K562 (cell line): ENCODE data around the gene ADAMTS14. TPM values are rescaled to one million over a fixed set of nuclear protein-coding genes. Genes with fewer than 3 reads are reported as not detected.
A peak's percentile ranks its signal among the peaks of the same experiment; 100 is the strongest.

ENCODE experiments used
- ATAC-seq: fragments of 200-7000 bp; cut with Tn5 transposase; 3 replicates; pipeline ENCODE4 v1.9.1; 2020; ENCODE audit warnings: moderate library complexity
- BruUV-seq: library from RNA; stranded (reverse); fragments of 400-500 nt; replicated peaks from 2 replicates; lab custom pipeline; 2021; lab: Mats Ljungman, UMichigan
- CTCF ChIA-PET: fragments of 300-600 bp; formaldehyde crosslinking; extraction: SDS; loops from one replicate; lab custom pipeline; 2021; ENCODE audit warnings: low intra/inter-chr PET ratio; lab: Yijun Ruan, JAX
- POLR2A ChIA-PET: fragments of 300-600, 350-650 bp; sonication (Branson Sonifier 250); formaldehyde crosslinking; extraction: SDS; loops from one replicate; lab custom pipeline; 2021; ENCODE audit warnings: antibody characterized with exemption, inconsistent platforms; lab: Yijun Ruan, JAX
- DNase-seq, 4 experiments: peaks; one replicate each; pipeline versions ENCODE4 v3.0.0 to v3.0.0-alpha.2; 2011 to 2018; ENCODE audit warnings: low spot score in 3 of 4, mixed read lengths in 3 of 4; ENCODE audit errors: extremely low read depth in 1 of 4
- FAIRE-seq: peaks from 2 replicates; lab custom pipeline; 2011; peaks lifted over from hg19 to GRCh38; lab: Jason Lieb, UNC
- H2AFZ ChIP-seq: 2 replicates; pipeline ENCODE4 v1.6.0; 2011; ENCODE audit warnings: low read depth, low read length, control low read depth, inconsistent platforms
- H3K27ac ChIP-seq: fragments of 200-600 bp; 3 replicates; pipeline ENCODE4 v1.8.0; 2011; ENCODE audit warnings: low read depth, mild to moderate bottlenecking, control low read depth, inconsistent platforms, low read length, moderate library complexity, mixed read lengths; ENCODE audit errors: extremely low read depth
- H3K27me3 ChIP-seq, 2 experiments: fragments of 300-600 bp in 1 of 2; 2 replicates in 1 of 2; 3 replicates in 1 of 2; pipeline versions ENCODE4 v1.6.0 to v1.8.0; 2011; ENCODE audit warnings: inconsistent platforms in 2 of 2, low read length in 2 of 2, mild to moderate bottlenecking in 1 of 2, mixed read lengths in 1 of 2, moderate library complexity in 1 of 2; ENCODE audit not compliant: control insufficient read depth in 2 of 2, insufficient read depth in 2 of 2
- H3K36me3 ChIP-seq: fragments of 300-600 bp; 3 replicates; pipeline ENCODE4 v1.8.0; 2011; ENCODE audit warnings: mild to moderate bottlenecking, low read length, inconsistent platforms; ENCODE audit not compliant: control insufficient read depth, insufficient read depth
- H3K4me1 ChIP-seq, 2 experiments: fragments of 200-600 bp in 1 of 2; replicated peaks in 1 of 2; 2 replicates in 1 of 2; 3 replicates in 1 of 2; pipeline versions ENCODE4 v1.5.1 to v1.8.0; 2011; ENCODE audit warnings: inconsistent platforms in 2 of 2, low read length in 2 of 2, mild to moderate bottlenecking in 1 of 2, mixed read lengths in 1 of 2, moderate library complexity in 1 of 2; ENCODE audit not compliant: control insufficient read depth in 2 of 2, insufficient read depth in 2 of 2
- H3K4me2 ChIP-seq: 2 replicates; pipeline ENCODE4 v1.6.1; 2011; ENCODE audit warnings: low read length, control low read depth, inconsistent platforms, mixed read lengths; ENCODE audit not compliant: insufficient read depth
- H3K4me3 ChIP-seq: fragments of 200-600 bp; sonication (generic), shearing (Covaris generic); 2 replicates; pipeline ENCODE4 v1.5.1; 2016; ENCODE audit warnings: control low read depth, inconsistent platforms
- H3K79me2 ChIP-seq: fragments of 200-600 bp; 3 replicates; pipeline ENCODE4 v1.8.0; 2011; ENCODE audit warnings: low read length, inconsistent platforms; ENCODE audit not compliant: control insufficient read depth, insufficient read depth
- H3K9ac ChIP-seq, 2 experiments: 2 replicates each; pipeline versions ENCODE4 v1.6.0 to v1.6.1; 2011; ENCODE audit warnings: low read depth in 2 of 2, low read length in 2 of 2, control low read depth in 1 of 2, inconsistent platforms in 1 of 2, mild to moderate bottlenecking in 1 of 2, mixed read lengths in 1 of 2; ENCODE audit not compliant: insufficient read depth in 1 of 2
- H3K9me1 ChIP-seq: one replicate; pipeline ENCODE4 v1.6.0; 2011; ENCODE audit warnings: inconsistent platforms, mild to moderate bottlenecking, low read length, moderate library complexity; ENCODE audit not compliant: control insufficient read depth, insufficient read depth
- H3K9me3 ChIP-seq: replicated peaks from 2 replicates; pipeline ENCODE4 v1.5.1; 2011; ENCODE audit warnings: low read depth, low read length, inconsistent platforms; ENCODE audit not compliant: control insufficient read depth, insufficient read depth
- H4K20me1 ChIP-seq: replicated peaks from 2 replicates; pipeline ENCODE4 v1.6.1; 2011; ENCODE audit warnings: low read length, inconsistent platforms, mixed read lengths; ENCODE audit not compliant: control insufficient read depth, insufficient read depth
- E4F1 ChIP-seq: fragments of 250-450 bp; sonication (Bioruptor Pico); IDR thresholded peaks from 2 replicates; pipeline ENCODE4 v1.5.0; 2021; ENCODE audit warnings: mild to moderate bottlenecking, borderline replicate concordance
- ETV5 ChIP-seq: sonication (generic); formaldehyde crosslinking; IDR thresholded peaks from 2 replicates; pipeline ENCODE4 v1.4.0; 2020; ENCODE audit warnings: low read depth, mild to moderate bottlenecking, missing genetic modification reagents
- FIP1L1 ChIP-seq: fragments of 200-400 bp; formaldehyde crosslinking; IDR thresholded peaks from 2 replicates; pipeline ENCODE4 v1.6.1; 2018; ENCODE audit warnings: mild to moderate bottlenecking, low read depth, low read length; ENCODE audit not compliant: poor library complexity, severe bottlenecking
- HNRNPL ChIP-seq: fragments of 200-400 bp; formaldehyde crosslinking; IDR thresholded peaks from 2 replicates; pipeline ENCODE4 v1.6.1; 2017; ENCODE audit warnings: low read depth, mild to moderate bottlenecking, low read length
- MLX ChIP-seq, 2 experiments: fragments of 450-650 bp in 1 of 2; sonication (generic) in 1 of 2; formaldehyde crosslinking; conservative IDR thresholded peaks; 2 replicates each; pipeline versions ENCODE4 v1.4.0 to v1.8.1; 2020 to 2022; ENCODE audit warnings: mild to moderate bottlenecking in 1 of 2, missing genetic modification reagents in 1 of 2
- POLR2G ChIP-seq: fragments of 200-400 bp; formaldehyde crosslinking; IDR thresholded peaks from 2 replicates; pipeline ENCODE4 v1.6.1; 2017; ENCODE audit warnings: low read depth, mild to moderate bottlenecking, antibody characterized with exemption, low read length, moderate library complexity
- TFE3 ChIP-seq: fragments of 450-650 bp; formaldehyde crosslinking; IDR thresholded peaks from 2 replicates; pipeline ENCODE4 v1.4.0; 2020; ENCODE audit warnings: mild to moderate bottlenecking, mixed read lengths
- XRCC3 ChIP-seq: fragments of 450-650 bp; IDR thresholded peaks from 2 replicates; pipeline ENCODE4 v1.6.1; 2017; ENCODE audit warnings: mild to moderate bottlenecking, moderate library complexity
- ZFP36 ChIP-seq: fragments of 150-350 bp; IDR thresholded peaks from 2 replicates; pipeline ENCODE4 v1.6.1; 2018; ENCODE audit warnings: low read length, low read depth; ENCODE audit not compliant: partially characterized antibody
- ZKSCAN1 ChIP-seq: fragments of 150-350 bp; IDR thresholded peaks from 2 replicates; pipeline ENCODE4 v1.6.1; 2016; ENCODE audit warnings: low read depth, low read length
- ZNF175 ChIP-seq: fragments of 200-800 bp; sonication (Bioruptor generic); IDR thresholded peaks from 2 replicates; pipeline ENCODE4 v1.6.1; 2016; ENCODE audit warnings: low read depth, mild to moderate bottlenecking, missing genetic modification characterization, missing compliant biosample characterization
- ZNF395 ChIP-seq: fragments of 200-800 bp; sonication (Bioruptor generic); IDR thresholded peaks from 2 replicates; pipeline ENCODE4 v1.6.1; 2017; ENCODE audit warnings: missing genetic modification characterization, missing compliant biosample characterization
- ZNF561 ChIP-seq: fragments of 450-650 bp; formaldehyde crosslinking; conservative IDR thresholded peaks from 2 replicates; pipeline ENCODE4 v1.4.0; 2020; ENCODE audit warnings: mild to moderate bottlenecking, moderate library complexity
- WGBS: fragments of 100-300 bp; shearing (Covaris generic); methylation state at CpG from one replicate; pipeline ENCODE4 v1.1.6; 2016; ENCODE audit warnings: low coverage, mixed read lengths; ENCODE audit not compliant: insufficient coverage; ENCODE audit errors: missing lambda C conversion rate; 5-methylcytosine and 5-hydroxymethylcytosine counted together
- in situ Hi-C: fragments of 300-500 bp; cut with MboI; formaldehyde crosslinking; loops from 4 replicates; pipeline ENCODE4 v1.15.0; 2018; ENCODE audit warnings: inconsistent platforms, mixed read lengths
- intact Hi-C: fragments of 100-400 bp; cut with micrococcal nuclease; formaldehyde crosslinking; loops from 2 replicates; pipeline ENCODE4 v1.14.2; 2022
- polyA plus RNA-seq, 8 experiments: library from polyadenylated mRNA; depleted of rRNA in 4 of 8; stranded (reverse) in 5 of 8; unstranded in 3 of 8; fragments of >200 nt; fragmentation: Nextera tagmentation in 2 of 8; fragmentation: Illumina TruSeq in 1 of 8; extraction: Ambion mirVana in 2 of 8; extraction: Trizol in 1 of 8; gene quantifications; 2 replicates each; pipeline versions ENCODE4 v1.2.1 to v1.2.3, GENCODE V29; 2011 to 2014; ENCODE audit warnings: inconsistent platforms in 1 of 8, missing spikeins in 1 of 8
- total RNA-seq, 7 experiments: library from RNA; depleted of rRNA in 6 of 7; stranded (reverse); fragments of >200 nt in 6 of 7; fragmentation: Illumina TruSeq in 2 of 7; extraction: Trizol in 2 of 7; gene quantifications; 2 replicates each; pipeline versions ENCODE4 v1.2.1 to v1.2.3, GENCODE V29; 2011 to 2021; ENCODE audit warnings: low replicate concordance in 1 of 7

Gene ADAMTS14
- total and polyA plus RNA-seq, 9 of the 15 experiments (the other 6 are each of a cell fraction or from before 2014, with no cell fraction given) = 0.04 to 37.4 (median 15.9) TPM

- no peak for TF ChIP-seq ZNF561 (CRISPR knock-in tag)
- TF ChIP-seq, all 486 proteins: peak for 8
Measured at GRCh38 chr10:70684374-70684773, 12.1 kb downstream of the ADAMTS14 start (continued).

- Histone ChIP-seq H3K27ac (peak overlapping the region; percentile 66), H3K9me3 (no peaks in the 10 kb centered on the region), H2AFZ (no peak overlapping the region), H3K36me3 (peaks cover 62% of the 10 kb centered on the region; the same call in 2 of the 3 replicates), H3K4me2 (peak overlapping the region; percentile 54), H3K9me1 (peaks cover 4% of the 10 kb centered on the region), H3K79me2 (peaks cover 58% of the 10 kb centered on the region), H3K9ac (peak overlapping the region; percentile 29 to 75), H3K4me1 (peaks cover 45 to 49% of the 10 kb centered on the region in 2 experiments), H3K4me3 (no peak overlapping the region), H3K27me3 (no peaks in the 10 kb centered on the region), H4K20me1 (no peaks in the 10 kb centered on the region; the same call in 1 of the 2 replicates)
- ATAC-seq (peak; percentile 4), FAIRE-seq (no peak), DNase-seq (no peak)
- intact Hi-C loops (no loop called here), in situ Hi-C loops (no loop called here)
- WGBS = 91% methylated on average over 4 of the region's 4 CpGs
- BruUV-seq = no TSS peak
- POLR2A ChIA-PET = interaction anchor here (0.6 to 2.5 kb wide), 7 partner anchors 9 to 190 kb away, joined by 3 to 9 read pairs (median 3); no protein-coding TSS in a partner anchor
- CTCF ChIA-PET = no interaction called here
- TF ChIP-seq ETV5 (CRISPR knock-in tag) = no peak
- no peak for TF ChIP-seq HNRNPL
- TF ChIP-seq ZKSCAN1 = no peak
- no peak for TF ChIP-seq MLX (CRISPR knock-in tag; conservative IDR thresholded peaks at IDR 0.05)
- TF ChIP-seq XRCC3 = no peak
- no peak for TF ChIP-seq E4F1 (CRISPR knock-in tag)
- no peak for TF ChIP-seq ZNF395 (CRISPR knock-in tag)
- no peak for TF ChIP-seq FIP1L1
- TF ChIP-seq POLR2G = no peak
- TF ChIP-seq ZFP36 = no peak
- no peak for TF ChIP-seq TFE3
- no peak for TF ChIP-seq ZNF175 (CRISPR knock-in tag)
Measured at GRCh38 chr10:70684839-70685454, 12.6 kb downstream of the ADAMTS14 start.
